Measurements from ENCODE around the gene ZNF283. TPM values are rescaled to one million over a fixed set of nuclear protein-coding genes. Genes with fewer than 3 reads are reported as not detected.

ZNF283 gene
- 1 to 10 TPM in 2 of 3 donors, not detected in 1; 1.7 to 3.2 TPM for polyA plus RNA-seq

DNA sequence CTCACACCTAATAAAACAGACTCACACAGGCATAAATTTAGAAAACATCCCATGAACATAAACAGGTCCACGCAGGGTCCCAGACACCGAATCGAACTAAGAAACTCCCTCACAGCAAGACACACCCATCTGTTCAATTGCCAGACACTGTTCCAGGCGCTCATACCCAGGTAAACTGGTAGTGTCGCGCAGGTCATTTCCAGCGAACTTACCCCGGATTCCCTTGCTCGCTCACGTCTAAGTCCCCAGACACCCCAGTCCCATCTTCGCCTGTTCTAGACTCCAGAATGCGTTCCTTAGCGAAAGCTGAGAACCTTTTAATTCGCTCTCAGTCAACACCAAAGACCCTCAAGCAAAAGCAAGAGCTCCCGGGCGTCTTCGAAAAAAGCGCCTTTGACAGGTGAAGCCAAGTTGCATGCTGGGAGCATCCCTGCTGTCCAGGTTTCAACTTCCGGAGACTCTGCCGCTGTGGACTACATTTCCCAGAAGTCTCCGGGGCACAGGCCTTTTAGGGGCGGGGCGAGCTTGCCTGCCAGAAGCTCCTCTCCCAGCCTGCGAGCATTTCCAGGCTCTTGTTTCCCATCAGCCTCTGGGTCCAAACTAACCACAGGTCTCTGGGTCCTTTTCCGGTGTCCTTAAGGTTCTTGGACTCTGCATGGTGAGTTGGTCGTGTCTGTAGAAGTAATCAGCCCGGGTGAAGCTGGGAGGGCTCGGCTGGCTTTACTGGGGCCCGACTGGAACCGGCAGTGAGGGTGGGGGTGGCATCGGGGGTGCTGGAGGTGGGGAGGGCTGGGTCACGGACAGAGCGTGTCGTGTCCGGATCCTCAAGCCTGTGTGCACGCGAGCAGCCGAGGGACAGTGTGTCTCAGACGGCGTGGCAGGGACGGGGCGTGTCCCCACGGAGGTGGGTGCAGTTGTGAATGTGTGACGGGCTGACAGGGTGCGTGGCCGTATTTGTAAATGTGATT lies at the start of gene ZNF283:
ZNF283 (plus strand) TSS at position 535 of the 968 bp plus-strand sequence. CDS start 6,184 bp downstream, outside the sequence.
- Mint-ChIP-seq H3K4me1 (peaks cover 21 to 22% of the 10 kb centered on the region in 2 donors), H3K27me3 (ENCODE audit: low read depth in 3 of 3) (peaks cover 6 to 15% (median 8%) of the 10 kb centered on the region in 3 donors), H3K27ac (peak within 1 kb of the TSS; percentile 47 to 85 (median 76)), H3K4me3 (peak within 1 kb of the TSS; percentile 89 to 93 (median 90)), H3K9me3 (no peaks in the 10 kb centered on the region), H3K36me3 (peaks cover 7 to 16% (median 14%) of the 10 kb centered on the region in 3 donors)
- DNase-seq = peak; percentile 74 to 76 (median 75)

DNA sequence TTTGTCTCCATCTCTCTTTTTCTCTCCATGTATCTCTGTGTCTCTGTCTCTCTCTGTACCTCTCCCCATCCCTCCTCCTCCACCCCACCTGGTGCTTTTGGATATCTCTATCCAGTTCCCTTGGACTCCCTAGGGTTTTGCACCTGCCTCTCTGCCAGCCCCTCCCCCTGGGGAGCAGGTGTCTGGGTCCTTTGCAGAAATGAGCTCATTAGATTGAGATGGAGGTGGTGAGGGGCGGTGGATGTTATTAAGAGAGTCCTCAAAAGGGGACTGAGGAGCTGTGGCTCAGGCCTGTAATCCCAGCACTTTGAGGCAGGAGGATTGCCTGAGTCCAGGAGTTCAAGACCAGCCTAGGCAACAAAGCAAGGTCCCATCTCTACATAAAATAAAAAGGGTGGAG lies 48.5 kb upstream of the ZNF283 start:
- Mint-ChIP-seq H3K4me3 (no peak overlapping the region), H3K4me1 (peaks cover 0 to 4% of the 10 kb centered on the region in 2 donors), H3K36me3 (peaks cover 0 to 3% (median 2%) of the 10 kb centered on the region in 3 donors), H3K27me3 (ENCODE audit: low read depth in 3 of 3) (peaks cover 7 to 24% (median 16%) of the 10 kb centered on the region in 3 donors), H3K27ac (no peak overlapping the region), H3K9me3 (no peaks in the 10 kb centered on the region)
- no peak for DNase-seq

DNA sequence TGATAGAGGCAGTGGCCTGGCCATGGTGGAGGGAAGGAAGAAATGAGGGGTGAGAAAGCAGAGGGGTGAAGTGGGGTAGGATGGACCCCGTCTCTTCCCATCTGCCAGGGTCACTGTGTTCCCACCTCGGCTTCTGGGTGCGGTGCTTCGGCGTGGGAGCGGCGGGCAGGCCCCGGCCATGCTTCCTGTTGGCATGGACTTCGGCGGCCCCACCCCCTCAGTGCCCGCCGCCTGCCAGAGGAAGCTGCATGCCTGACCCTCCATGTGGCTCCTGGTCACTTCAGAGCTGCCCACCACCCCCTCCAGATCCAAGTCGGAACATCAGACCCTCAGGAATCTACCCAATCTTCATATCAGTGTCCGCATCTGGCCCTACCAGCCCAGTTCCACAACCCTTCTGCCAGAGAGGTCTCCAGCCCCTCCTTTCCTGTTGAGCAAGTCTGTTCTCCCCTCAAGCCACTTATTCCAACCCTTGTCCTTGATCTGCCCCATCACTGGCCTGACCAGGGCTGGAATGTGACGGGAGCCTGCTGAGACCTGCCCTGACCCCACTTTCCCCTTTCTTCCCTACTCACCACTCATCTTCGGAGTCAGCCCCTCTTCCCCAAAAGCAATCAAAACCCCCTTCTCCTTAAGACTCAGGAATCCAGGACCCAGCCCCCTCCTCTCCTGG lies 47.8 kb upstream of the ZNF283 start:
- DNase-seq = no peak
- H3K9me3 Mint-ChIP-seq = no peaks in the 10 kb centered on the region
- peaks cover 0 to 3% (median 3%) of the 10 kb centered on the region in 3 donors for H3K36me3 Mint-ChIP-seq
- no peak overlapping the region for H3K27ac Mint-ChIP-seq
- H3K4me3 Mint-ChIP-seq = no peak overlapping the region
- peaks cover 7 to 24% (median 15%) of the 10 kb centered on the region in 3 donors for H3K27me3 Mint-ChIP-seq (ENCODE audit: low read depth in 3 of 3)
- H3K4me1 Mint-ChIP-seq = peaks cover 0 to 4% of the 10 kb centered on the region in 2 donors

DNA sequence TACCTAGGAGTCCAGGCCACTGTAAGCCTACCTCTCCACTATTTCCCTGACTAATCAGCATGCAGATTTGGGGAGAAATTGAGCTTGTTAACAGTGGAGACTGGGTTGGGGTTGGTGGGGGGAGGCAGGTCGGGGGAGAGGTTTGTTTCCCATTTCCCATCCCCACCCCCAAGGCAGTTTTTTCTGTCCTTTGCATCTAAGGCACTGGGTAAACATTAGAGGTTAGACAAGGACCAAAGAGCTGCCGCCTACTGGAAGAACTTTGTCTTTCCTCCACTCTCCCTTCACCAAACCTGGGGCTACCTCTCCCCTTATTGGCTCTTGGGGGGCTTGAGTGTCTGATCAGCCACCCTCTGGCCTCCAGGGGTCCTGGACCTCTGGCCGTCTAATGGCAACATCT lies 47.3 kb upstream of the ZNF283 start:
- no peak for DNase-seq
- peaks cover 0 to 3% (median 3%) of the 10 kb centered on the region in 3 donors for H3K36me3 Mint-ChIP-seq
- H3K4me3 Mint-ChIP-seq = no peak overlapping the region
- H3K27ac Mint-ChIP-seq = no peak overlapping the region
- H3K4me1 Mint-ChIP-seq = peaks cover 0 to 4% of the 10 kb centered on the region in 2 donors
- peaks cover 7 to 25% (median 15%) of the 10 kb centered on the region in 3 donors for H3K27me3 Mint-ChIP-seq (ENCODE audit: low read depth in 3 of 3)
- no peaks in the 10 kb centered on the region for H3K9me3 Mint-ChIP-seq

DNA sequence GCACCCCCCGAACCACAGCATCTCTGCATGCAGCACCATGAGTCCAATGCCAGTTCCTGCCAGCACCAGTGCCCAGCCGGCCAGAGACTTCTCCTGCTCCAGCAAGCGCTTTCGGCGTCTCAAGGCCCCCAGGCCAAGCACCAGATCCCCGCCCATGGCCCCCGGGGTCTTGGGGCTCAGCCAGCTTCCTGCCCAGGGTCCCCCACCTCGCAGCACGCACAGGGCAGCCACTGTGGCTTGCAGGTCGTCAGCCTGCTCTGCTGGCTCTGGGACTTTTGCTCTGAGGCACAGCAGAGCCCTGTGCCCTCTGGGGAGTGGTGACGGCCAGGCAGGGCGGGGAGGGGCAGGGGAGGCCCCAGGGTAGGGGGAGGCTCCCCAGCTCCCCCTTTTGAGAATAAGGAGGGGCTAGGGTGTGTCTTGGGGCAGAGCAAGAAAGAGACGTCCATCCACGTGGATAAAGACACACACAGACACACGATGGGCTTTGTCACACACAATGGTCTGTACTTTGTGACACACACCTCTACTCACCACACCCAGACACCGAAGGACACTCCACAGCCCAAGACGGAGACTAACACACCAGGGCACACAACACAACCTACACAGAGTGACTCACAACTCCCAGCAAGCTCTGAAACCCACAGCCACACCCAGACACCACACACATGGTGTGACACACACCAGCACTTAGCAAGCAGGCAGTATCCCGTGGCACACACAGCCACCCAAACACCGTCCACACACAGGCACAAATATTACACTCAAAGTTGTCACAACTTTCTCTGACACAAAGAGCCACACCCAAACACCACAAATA lies 46.2 kb upstream of the ZNF283 start, which contains the start of gene KCNN4:
KCNN4 (minus strand) TSS at position 268 of the 820 bp plus-strand sequence; CDS start at position 156, 112 bp downstream.
- Mint-ChIP-seq H3K36me3 (peaks cover 0 to 3% (median 3%) of the 10 kb centered on the region in 3 donors), H3K4me1 (peaks cover 0 to 4% of the 10 kb centered on the region in 2 donors), H3K9me3 (peaks cover 0 to 3% (median 0%) of the 10 kb centered on the region in 6 donors), H3K27me3 (ENCODE audit: low read depth in 3 of 3) (peaks cover 7 to 27% (median 15%) of the 10 kb centered on the region in 3 donors), H3K27ac (peak within 1 kb of the TSS in 1 of 6 donors; percentile 26), H3K4me3 (peak within 1 kb of the TSS in 1 of 5 donors; percentile 57)
- DNase-seq = no peak

DNA sequence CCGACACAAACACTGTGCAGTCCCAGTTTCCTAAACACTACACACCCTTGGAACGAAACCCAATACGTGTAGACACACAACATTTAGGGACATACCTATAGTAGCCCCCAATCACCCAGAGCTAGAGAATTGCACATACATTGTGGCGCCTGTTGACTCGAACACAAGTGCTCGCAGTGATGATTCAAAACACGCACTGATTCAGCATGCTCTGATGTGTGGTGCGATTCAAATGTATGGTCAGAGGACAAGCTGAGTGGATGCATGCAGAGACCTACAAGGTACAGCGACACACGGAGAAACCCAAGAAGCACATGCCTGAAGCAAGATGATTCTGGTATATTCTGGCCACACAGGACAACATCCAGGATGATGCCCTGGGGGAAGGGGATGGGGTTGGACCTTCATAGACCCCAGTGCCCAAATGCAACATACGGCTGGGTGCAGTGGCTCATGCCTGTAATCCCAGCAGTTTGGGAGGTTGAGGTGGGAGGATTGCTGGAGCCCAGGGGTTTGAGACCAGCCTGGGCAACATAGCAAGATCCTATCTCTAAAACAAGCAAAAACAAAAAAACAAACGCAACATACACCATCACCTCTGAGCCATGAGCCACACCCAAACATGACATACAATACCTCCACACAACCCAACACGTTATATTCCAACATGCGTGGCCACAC lies 45.4 kb upstream of the ZNF283 start:
- H3K27me3 Mint-ChIP-seq (ENCODE audit: low read depth in 3 of 3) = peaks cover 7 to 23% (median 15%) of the 10 kb centered on the region in 3 donors
- no peak overlapping the region for H3K4me3 Mint-ChIP-seq
- peaks cover 0 to 4% of the 10 kb centered on the region in 2 donors for H3K4me1 Mint-ChIP-seq
- peak overlapping the region in 1 of 6 donors; percentile 21 for H3K27ac Mint-ChIP-seq
- DNase-seq = no peak
- peaks cover 0 to 3% (median 0%) of the 10 kb centered on the region in 6 donors for H3K9me3 Mint-ChIP-seq
- peaks cover 0 to 3% (median 3%) of the 10 kb centered on the region in 3 donors for H3K36me3 Mint-ChIP-seq

DNA sequence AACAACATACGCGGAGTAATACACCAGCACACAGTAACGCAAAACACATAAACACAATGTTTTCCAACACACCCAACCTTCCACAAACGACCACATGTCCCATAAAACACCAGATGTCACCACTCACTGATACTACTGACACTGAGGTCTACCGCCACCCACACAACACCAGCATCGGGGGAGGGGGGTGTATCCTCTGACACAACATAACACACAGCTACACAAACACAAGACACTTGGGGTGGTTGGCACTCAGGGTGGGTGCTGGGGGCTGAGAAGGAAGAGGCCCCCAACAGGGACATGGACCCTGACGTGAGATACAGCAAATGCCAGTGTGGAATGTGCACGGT lies 44.8 kb upstream of the ZNF283 start:
- DNase-seq = no peak
- H3K9me3 Mint-ChIP-seq = peaks cover 0 to 3% (median 0%) of the 10 kb centered on the region in 6 donors
- peaks cover 0 to 2% of the 10 kb centered on the region in 2 donors for H3K4me1 Mint-ChIP-seq

DNA sequence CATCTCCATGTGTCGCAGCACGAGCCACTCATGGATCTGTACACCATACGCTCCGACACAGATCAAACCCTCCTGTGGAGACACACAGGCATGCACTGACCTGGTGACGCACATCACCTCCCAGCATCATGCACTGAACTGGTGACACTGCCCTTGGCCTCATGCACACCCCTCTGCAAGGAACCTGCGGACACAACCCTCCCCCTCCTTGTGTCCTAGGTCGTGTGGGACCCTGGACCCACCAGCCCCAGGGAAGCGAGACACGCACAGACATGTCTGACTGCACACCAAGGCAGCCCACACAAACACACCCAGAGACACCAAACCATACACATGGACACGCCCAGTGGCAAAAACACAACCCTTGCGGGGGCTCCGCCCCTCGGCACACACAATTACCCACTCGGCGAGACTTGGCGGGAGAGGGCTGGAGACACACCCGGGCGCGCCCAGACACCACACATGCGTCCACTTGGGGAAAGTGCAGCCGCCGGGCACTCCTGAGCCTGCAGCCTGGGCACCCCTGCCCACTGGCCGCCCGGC lies 44.4 kb upstream of the ZNF283 start:
- peaks cover 7 to 23% (median 15%) of the 10 kb centered on the region in 3 donors for H3K27me3 Mint-ChIP-seq (ENCODE audit: low read depth in 3 of 3)
- no peak overlapping the region for H3K27ac Mint-ChIP-seq
- peaks cover 0 to 3% (median 0%) of the 10 kb centered on the region in 6 donors for H3K9me3 Mint-ChIP-seq
- no peak for DNase-seq
- H3K36me3 Mint-ChIP-seq = peaks cover 0 to 3% (median 0%) of the 10 kb centered on the region in 3 donors
- H3K4me1 Mint-ChIP-seq = peaks cover 0 to 2% of the 10 kb centered on the region in 2 donors
- H3K4me3 Mint-ChIP-seq = no peak overlapping the region

More for the DNA sequence above, 44.8 kb upstream of the ZNF283 start:
- Mint-ChIP-seq H3K27ac (peak overlapping the region in 1 of 6 donors; percentile 13), H3K4me3 (no peak overlapping the region), H3K27me3 (ENCODE audit: low read depth in 3 of 3) (peaks cover 7 to 23% (median 15%) of the 10 kb centered on the region in 3 donors), H3K36me3 (peaks cover 0 to 3% (median 0%) of the 10 kb centered on the region in 3 donors)

DNA sequence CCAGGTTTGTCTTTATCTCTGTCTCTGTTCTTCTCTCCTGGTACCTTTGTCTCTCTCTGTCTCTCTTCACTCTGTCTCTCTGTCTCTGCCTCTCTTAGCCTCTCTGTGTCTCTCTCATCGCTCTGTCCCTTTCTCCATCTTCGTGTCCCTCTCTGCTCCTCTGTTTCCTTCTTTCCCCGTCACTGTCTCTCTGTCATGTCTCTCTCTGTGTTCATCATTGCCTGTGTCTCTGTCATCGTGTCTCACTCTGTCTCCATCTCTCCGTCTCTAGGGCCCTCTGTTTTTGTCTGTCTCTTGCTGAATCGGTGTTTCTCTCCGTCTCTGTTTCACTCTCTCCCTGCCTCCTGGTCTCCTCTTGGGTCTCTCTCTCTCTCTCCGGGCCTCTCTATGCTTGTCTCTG lies 43.5 kb upstream of the ZNF283 start:
- H3K27me3 Mint-ChIP-seq (ENCODE audit: low read depth in 3 of 3) = peaks cover 7 to 18% (median 15%) of the 10 kb centered on the region in 3 donors
- peaks cover 0 to 3% (median 0%) of the 10 kb centered on the region in 3 donors for H3K36me3 Mint-ChIP-seq
- peaks cover 0 to 3% (median 0%) of the 10 kb centered on the region in 6 donors for H3K9me3 Mint-ChIP-seq
- no peaks in the 10 kb centered on the region for H3K4me1 Mint-ChIP-seq
- DNase-seq = no peak
- H3K4me3 Mint-ChIP-seq = peak overlapping the region in 1 of 5 donors; percentile 38
- H3K27ac Mint-ChIP-seq = no peak overlapping the region

DNA sequence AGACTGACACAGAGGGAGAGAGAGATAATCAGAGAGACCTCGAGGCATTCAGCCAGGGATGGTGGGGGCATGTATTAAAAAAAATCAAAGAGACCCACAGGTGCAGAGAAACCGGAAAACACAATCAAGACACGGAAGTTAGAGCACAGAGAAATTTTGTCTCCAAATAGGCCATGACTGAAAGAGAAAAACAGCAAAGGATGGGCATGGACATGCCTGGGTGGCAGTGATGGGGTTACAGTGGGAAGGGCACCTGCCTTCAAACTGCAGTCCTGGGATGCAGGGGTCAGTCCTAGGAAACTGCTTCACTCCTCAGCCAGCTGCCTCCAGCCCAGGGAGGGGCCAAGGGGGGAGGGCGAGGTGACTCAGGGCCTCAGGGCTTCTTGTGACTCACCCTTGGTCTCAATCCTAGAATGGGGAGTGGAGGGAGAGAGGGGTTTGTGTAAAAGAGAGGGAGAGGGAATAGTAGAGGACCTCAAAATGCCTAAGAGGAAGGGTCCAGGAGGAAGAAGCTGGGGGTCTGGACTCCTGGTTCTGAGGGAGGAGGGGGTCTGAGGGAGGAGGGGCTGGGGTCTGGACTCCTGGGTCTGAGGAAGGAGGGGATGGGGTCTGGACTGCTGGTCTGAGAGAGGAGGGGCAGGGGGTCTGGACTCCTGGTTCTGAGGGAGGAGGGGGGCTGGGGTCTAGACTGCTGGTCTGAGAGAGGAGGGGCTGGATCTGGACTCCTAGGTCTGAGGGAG lies 42.7 kb upstream of the ZNF283 start:
- Mint-ChIP-seq H3K27ac (no peak overlapping the region), H3K4me1 (no peaks in the 10 kb centered on the region), H3K4me3 (no peak overlapping the region), H3K27me3 (ENCODE audit: low read depth in 3 of 3) (peaks cover 7 to 16% (median 14%) of the 10 kb centered on the region in 3 donors), H3K9me3 (peaks cover 0 to 3% (median 0%) of the 10 kb centered on the region in 6 donors), H3K36me3 (peaks cover 0 to 3% (median 0%) of the 10 kb centered on the region in 3 donors)
- DNase-seq = no peak

DNA sequence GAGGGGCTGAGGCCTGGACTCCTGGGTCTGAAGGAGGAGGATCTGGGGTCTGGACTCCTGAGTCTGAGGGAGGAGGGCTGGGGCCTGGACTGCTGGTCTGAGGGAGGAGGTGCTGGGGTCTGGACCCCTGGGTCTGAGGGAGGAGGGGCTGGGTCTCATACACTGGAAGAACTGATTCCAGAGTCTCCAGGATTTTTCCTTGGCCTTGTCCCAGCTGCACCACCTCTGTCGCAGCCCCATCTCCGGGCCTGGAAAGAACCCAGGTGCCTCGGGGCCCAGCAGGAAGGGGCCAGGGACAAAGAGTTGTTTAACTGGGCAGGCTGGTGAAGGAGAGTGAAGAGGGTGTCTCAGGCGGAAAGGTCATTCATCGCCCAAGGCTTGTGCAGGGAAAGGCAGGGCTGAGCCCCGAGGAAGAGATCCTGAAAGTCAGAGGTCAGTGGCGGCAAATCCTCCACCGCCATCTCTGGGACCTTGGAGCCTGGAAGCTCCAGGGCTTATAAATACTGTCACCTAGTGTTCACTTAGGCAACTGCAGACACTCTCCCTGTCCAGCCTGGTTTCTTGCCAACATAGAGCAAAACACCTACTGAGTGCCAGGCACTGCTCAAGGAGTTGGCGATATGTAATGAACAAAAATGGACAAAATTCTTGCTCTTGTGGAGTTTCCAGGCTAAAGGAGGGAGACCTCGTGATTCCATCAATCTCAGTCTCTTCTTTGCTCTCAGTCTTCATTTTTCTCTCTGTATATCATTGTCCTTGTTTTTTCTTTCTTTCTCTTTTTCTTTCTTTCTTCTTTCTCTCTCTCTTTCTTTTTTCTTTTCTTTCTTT lies 41.9 kb upstream of the ZNF283 start:
- DNase-seq = peak; percentile 39 to 62 (median 53)
- Mint-ChIP-seq H3K4me3 (no peak overlapping the region), H3K36me3 (peaks cover 0 to 3% (median 0%) of the 10 kb centered on the region in 3 donors), H3K9me3 (peaks cover 0 to 3% (median 0%) of the 10 kb centered on the region in 6 donors), H3K4me1 (no peaks in the 10 kb centered on the region), H3K27ac (no peak overlapping the region), H3K27me3 (ENCODE audit: low read depth in 3 of 3) (peaks cover 7 to 17% (median 16%) of the 10 kb centered on the region in 3 donors)
